Mucosa of descending colon (tissue), 3 donors: ENCODE data around the gene DPH6. TPM values are rescaled to one million over a fixed set of nuclear protein-coding genes. Genes with fewer than 3 reads are reported as not detected.

Experiments used
- ATAC-seq: fragments of 200-7000 bp; cut with Tn5 transposase; one replicate; pipeline ENCODE4 v1.9.1; 2020; ENCODE audit warnings: mild to moderate bottlenecking, moderate library complexity
- DNase-seq, 3 donors: peaks; one replicate each; pipeline ENCODE4 v3.0.0-alpha.2; 2020
- H3K36me3 ChIP-seq: fragments of 200-600 bp; one replicate; pipeline ENCODE4 v1.8.0; 2021; ENCODE audit warnings: low read depth, mild to moderate bottlenecking
- H3K4me1 ChIP-seq: fragments of 200-600 bp; one replicate; pipeline ENCODE4 v1.8.0; 2021; ENCODE audit warnings: low read depth, mild to moderate bottlenecking
- H3K4me3 ChIP-seq: fragments of 200-600 bp; one replicate; pipeline ENCODE4 v1.8.0; 2021; ENCODE audit warnings: mild to moderate bottlenecking
- H3K9me3 ChIP-seq: fragments of 200-600 bp; one replicate; pipeline ENCODE4 v1.8.0; 2021; ENCODE audit warnings: mild to moderate bottlenecking
- CTCF ChIP-seq: fragments of 200-600 bp; IDR thresholded peaks from one replicate; pipeline ENCODE4 v1.8.0; 2022; ENCODE audit warnings: antibody characterized with exemption, mild to moderate bottlenecking
- intact Hi-C, 2 donors: fragments of 100-400 bp; cut with DNase I in 1 of 2; cut with micrococcal nuclease in 1 of 2; formaldehyde crosslinking; loops; one replicate each; pipeline versions ENCODE4 v1.11.0 to v1.11.1; 2022; cut with DNase I, micrococcal nuclease
- total RNA-seq, 3 donors: library from RNA; stranded (reverse); fragmentation: NEBNext Ultra II Directional in 2 of 3; extraction: Animal tissue kit (Norgen Biotek cat#: 25700) in 2 of 3; gene quantifications; one replicate each; pipeline versions ENCODE4 v1.2.1 to v1.2.4, GENCODE V29; 2021 to 2023
- donor health status: DM: no; HTN: no; CAD: no; lungs with moderate emphysema.
- donor health status: DM: no; HTN: no; CAD: no.
- donor health status: DM: no; HTN: yes; CAD: no.

The DPH6 gene
- total RNA-seq, 3 donors from 2014 or later, result 16.8 to 23.7 (median 21.2) TPM

GRCh38 chr15:35549567-35549966, 3.6 kb upstream of the DPH6 start:
- no peaks in the 10 kb centered on the region for H3K36me3 ChIP-seq
- no peak for TF ChIP-seq CTCF
- intact Hi-C loops, result no loop called here

GRCh38 chr15:35548435-35548834, 2.5 kb upstream of the DPH6 start:
- no peak overlapping the region for H3K4me3 ChIP-seq
- no peaks in the 10 kb centered on the region for H3K36me3 ChIP-seq
- H3K9me3 ChIP-seq, result no peaks in the 10 kb centered on the region
- DNase-seq (no peak), ATAC-seq (no peak)
- H3K4me1 ChIP-seq, result peaks cover 8% of the 10 kb centered on the region
- intact Hi-C loops, result no loop called here
- no peak for TF ChIP-seq CTCF

More at GRCh38 chr15:35549567-35549966, 3.6 kb upstream of the DPH6 start:
- no peaks in the 10 kb centered on the region for H3K9me3 ChIP-seq
- H3K4me1 ChIP-seq, result peaks cover 5% of the 10 kb centered on the region
- H3K4me3 ChIP-seq, result no peak overlapping the region
- no peak for ATAC-seq
- no peak for DNase-seq

GRCh38 chr15:35547775-35548364, 1.9 kb upstream of the DPH6 start:
- ATAC-seq (no peak), DNase-seq (no peak)
- intact Hi-C loops, result no loop called here
- no peak for TF ChIP-seq CTCF
- no peaks in the 10 kb centered on the region for H3K9me3 ChIP-seq
- H3K36me3 ChIP-seq, result no peaks in the 10 kb centered on the region
- no peak overlapping the region for H3K4me3 ChIP-seq
- H3K4me1 ChIP-seq, result peaks cover 8% of the 10 kb centered on the region

- peaks cover 8% of the 10 kb centered on the region for H3K4me1 ChIP-seq
- H3K4me3 ChIP-seq, result peak overlapping the region; percentile 64
- H3K9me3 ChIP-seq, result no peaks in the 10 kb centered on the region
- no peak for TF ChIP-seq CTCF
- peak in 1 of 3 donors; percentile 15 for DNase-seq
- intact Hi-C loops, result no loop called here
- no peaks in the 10 kb centered on the region for H3K36me3 ChIP-seq
- ATAC-seq, result peak; percentile 0
Observed at GRCh38 chr15:35546511-35547381, 781 bp upstream of the DPH6 start.

- H3K36me3 ChIP-seq, result no peaks in the 10 kb centered on the region
- DNase-seq (peak; percentile 59 to 69 (median 63)), ATAC-seq (peak; percentile 56)
Observed at GRCh38 chr15:35545316-35545823, 595 bp downstream of the DPH6 start.

More at GRCh38 chr15:35545316-35545823, 595 bp downstream of the DPH6 start:
- no peak for TF ChIP-seq CTCF
- no peaks in the 10 kb centered on the region for H3K9me3 ChIP-seq
- H3K4me3 ChIP-seq, result peak overlapping the region; percentile 64
- intact Hi-C loops, result no loop called here
- H3K4me1 ChIP-seq, result peaks cover 8% of the 10 kb centered on the region
